Measurements from ENCODE around the gene CTBP2.

The CTBP2 gene

GRCh38 chr10:125153703-125154490 is 6.5 kb downstream of the CTBP2 start:
- no peak for DNase-seq
- no peaks in the 10 kb centered on the region for H3K36me3 ChIP-seq (replicated peaks; ENCODE audit: insufficient read depth, low read length)
- no peaks in the 10 kb centered on the region for H3K9me2 ChIP-seq (replicated peaks; ENCODE audit: insufficient read depth, low read length)
- H3K4me2 ChIP-seq (ENCODE audit: low read depth, low read length) = no peak overlapping the region
- H2AFZ ChIP-seq (ENCODE audit: low read length) = no peak overlapping the region
- H3F3A ChIP-seq (ENCODE audit: insufficient read depth, low read length) = no peaks in the 10 kb centered on the region
- H3K9me3 ChIP-seq (replicated peaks; ENCODE audit: insufficient read depth, low read length) = no peaks in the 10 kb centered on the region
- no peaks in the 10 kb centered on the region for H4K20me1 ChIP-seq (ENCODE audit: insufficient read depth, low read length)
- no peaks in the 10 kb centered on the region for H3K79me2 ChIP-seq (ENCODE audit: low read length)
- no peak overlapping the region for H3K27ac ChIP-seq (ENCODE audit: low read length)
- no peak overlapping the region for H3K4me3 ChIP-seq (ENCODE audit: low read length)
- no peaks in the 10 kb centered on the region for H3K4me1 ChIP-seq (ENCODE audit: low read length)
- no peak overlapping the region for H3K9ac ChIP-seq (ENCODE audit: low read length)
- no peak for TF ChIP-seq CTCF (IDR thresholded peaks at IDR 0.05; ENCODE audit: low read length)
- no peak for TF ChIP-seq EZH2 (optimal IDR thresholded peaks at IDR 0.05; ENCODE audit: low read depth, low read length)
- no peak for TF ChIP-seq EZH2phosphoT487 (IDR thresholded peaks at IDR 0.05; ENCODE audit: low read length)
- H3K27me3 ChIP-seq (replicated peaks; ENCODE audit: insufficient read depth, low read length) = peaks cover 75% of the 10 kb centered on the region

- Histone ChIP-seq H3K4me1 (ENCODE audit: low read length) (no peaks in the 10 kb centered on the region), H3F3A (ENCODE audit: insufficient read depth, low read length) (no peaks in the 10 kb centered on the region), H3K9me3 (replicated peaks; ENCODE audit: insufficient read depth, low read length) (no peaks in the 10 kb centered on the region), H3K4me2 (ENCODE audit: low read depth, low read length) (no peak overlapping the region), H3K4me3 (ENCODE audit: low read length) (no peak overlapping the region), H2AFZ (ENCODE audit: low read length) (no peak overlapping the region), H3K9ac (ENCODE audit: low read length) (no peak overlapping the region), H3K36me3 (replicated peaks; ENCODE audit: insufficient read depth, low read length) (no peaks in the 10 kb centered on the region), H4K20me1 (ENCODE audit: insufficient read depth, low read length) (no peaks in the 10 kb centered on the region), H3K9me2 (replicated peaks; ENCODE audit: insufficient read depth, low read length) (no peaks in the 10 kb centered on the region), H3K79me2 (ENCODE audit: low read length) (no peaks in the 10 kb centered on the region), H3K27ac (ENCODE audit: low read length) (no peak overlapping the region), H3K27me3 (replicated peaks; ENCODE audit: insufficient read depth, low read length) (peaks cover 77% of the 10 kb centered on the region)
- TF ChIP-seq CTCF (IDR thresholded peaks at IDR 0.05; ENCODE audit: low read length) (no peak), EZH2phosphoT487 (IDR thresholded peaks at IDR 0.05; ENCODE audit: low read length) (no peak), EZH2 (optimal IDR thresholded peaks at IDR 0.05; ENCODE audit: low read depth, low read length) (no peak)
- DNase-seq = no peak
Observed at GRCh38 chr10:125152450-125153368, 7.7 kb downstream of the CTBP2 start.

GRCh38 chr10:125151553-125152449 is 8.6 kb downstream of the CTBP2 start:
- Histone ChIP-seq H3K4me1 (ENCODE audit: low read length) (no peaks in the 10 kb centered on the region), H3K36me3 (replicated peaks; ENCODE audit: insufficient read depth, low read length) (no peaks in the 10 kb centered on the region), H3K9me3 (replicated peaks; ENCODE audit: insufficient read depth, low read length) (no peaks in the 10 kb centered on the region), H3K9me2 (replicated peaks; ENCODE audit: insufficient read depth, low read length) (no peaks in the 10 kb centered on the region), H3K4me3 (ENCODE audit: low read length) (no peak overlapping the region), H3K9ac (ENCODE audit: low read length) (no peak overlapping the region), H2AFZ (ENCODE audit: low read length) (no peak overlapping the region), H3F3A (ENCODE audit: insufficient read depth, low read length) (no peaks in the 10 kb centered on the region), H3K4me2 (ENCODE audit: low read depth, low read length) (no peak overlapping the region), H3K27ac (ENCODE audit: low read length) (no peak overlapping the region), H4K20me1 (ENCODE audit: insufficient read depth, low read length) (no peaks in the 10 kb centered on the region), H3K79me2 (ENCODE audit: low read length) (no peaks in the 10 kb centered on the region), H3K27me3 (replicated peaks; ENCODE audit: insufficient read depth, low read length) (peaks cover 75% of the 10 kb centered on the region)
- no peak for DNase-seq
- TF ChIP-seq EZH2phosphoT487 (IDR thresholded peaks at IDR 0.05; ENCODE audit: low read length) (no peak), EZH2 (optimal IDR thresholded peaks at IDR 0.05; ENCODE audit: low read depth, low read length) (no peak), CTCF (IDR thresholded peaks at IDR 0.05; ENCODE audit: low read length) (no peak)

Data from MM.1S (cell line).